ENCODE data around the gene ADCY6. TPM values are rescaled to one million over a fixed set of nuclear protein-coding genes. Genes with fewer than 3 reads are reported as not detected.

ADCY6 gene
- total RNA-seq, 1 experiment from 2014 or later = 48.3 TPM

GRCh38 chr12:48767047-48767446 is 21.8 kb downstream of the ADCY6 start:
- Histone ChIP-seq H3K4me1 (replicated peaks; ENCODE audit: insufficient read depth) (peaks cover 17% of the 10 kb centered on the region), H4K20me1 (ENCODE audit: insufficient read depth) (no peaks in the 10 kb centered on the region), H3K27ac (no peak overlapping the region), H3F3A (ENCODE audit: insufficient read depth, low read depth) (peaks cover 22% of the 10 kb centered on the region; the same call in 1 of the 2 replicates), H2AFZ (no peak overlapping the region), H3K4me3 (no peak overlapping the region), H3K27me3 (ENCODE audit: insufficient read depth, low read depth) (no peaks in the 10 kb centered on the region), H3K36me3 (ENCODE audit: low read depth) (0 out of 2 replicates have a peak, but pooled peaks cover 10% of the 10 kb centered on the region), H3K79me2 (ENCODE audit: low read depth) (no peaks in the 10 kb centered on the region), H3K4me2 (no peak overlapping the region), H3K9me3 (ENCODE audit: insufficient read depth, low read depth) (no peaks in the 10 kb centered on the region), H3K9me2 (ENCODE audit: insufficient read depth) (no peaks in the 10 kb centered on the region)
- BruUV-seq (replicated peaks) = no TSS peak
- ChIA-PET CTCF (no interaction called here), POLR2A (ENCODE audit: unreplicated experiment) (no interaction called here)
- TF ChIP-seq EZH2 (IDR thresholded peaks at IDR 0.05; ENCODE audit: low read depth) (no peak), CTCF (conservative IDR thresholded peaks at IDR 0.05) (no peak)
- DNase-seq = no peak
- intact Hi-C loops (cut with micrococcal nuclease; ENCODE audit: unreplicated experiment) = no loop called here

GRCh38 chr12:48765753-48766162 is 23.1 kb downstream of the ADCY6 start:
- no peak overlapping the region for H3K4me2 ChIP-seq
- H3K4me3 ChIP-seq = no peak overlapping the region
- H3K36me3 ChIP-seq (ENCODE audit: low read depth) = 0 out of 2 replicates have a peak, but pooled peaks cover 2% of the 10 kb centered on the region
- H3K79me2 ChIP-seq (ENCODE audit: low read depth) = no peaks in the 10 kb centered on the region
- no peaks in the 10 kb centered on the region for H3K9me3 ChIP-seq (ENCODE audit: insufficient read depth, low read depth)
- peaks cover 22% of the 10 kb centered on the region; the same call in 1 of the 2 replicates for H3F3A ChIP-seq (ENCODE audit: insufficient read depth, low read depth)
- no peak overlapping the region for H3K27ac ChIP-seq
- H2AFZ ChIP-seq = no peak overlapping the region
- no peak for DNase-seq
- intact Hi-C loops (cut with micrococcal nuclease; ENCODE audit: unreplicated experiment) = no loop called here
- ChIA-PET CTCF (interaction anchor here (0.6 kb wide), 1 partner anchor 25 kb away, joined by 3 read pairs; no protein-coding TSS in a partner anchor), POLR2A (ENCODE audit: unreplicated experiment) (no interaction called here)
- BruUV-seq (replicated peaks) = no TSS peak
- no peaks in the 10 kb centered on the region for H4K20me1 ChIP-seq (ENCODE audit: insufficient read depth)
- no peak for TF ChIP-seq CTCF (conservative IDR thresholded peaks at IDR 0.05)
- no peak for TF ChIP-seq EZH2 (IDR thresholded peaks at IDR 0.05; ENCODE audit: low read depth)
- H3K9me2 ChIP-seq (ENCODE audit: insufficient read depth) = no peaks in the 10 kb centered on the region
- H3K4me1 ChIP-seq (replicated peaks; ENCODE audit: insufficient read depth) = peaks cover 17% of the 10 kb centered on the region
- no peaks in the 10 kb centered on the region for H3K27me3 ChIP-seq (ENCODE audit: insufficient read depth, low read depth)

GRCh38 chr12:48764521-48764920 is 24.4 kb downstream of the ADCY6 start:
- intact Hi-C loops (cut with micrococcal nuclease; ENCODE audit: unreplicated experiment) = no loop called here
- TF ChIP-seq CTCF (conservative IDR thresholded peaks at IDR 0.05) (no peak), EZH2 (IDR thresholded peaks at IDR 0.05; ENCODE audit: low read depth) (no peak)
- ChIA-PET CTCF (no interaction called here), POLR2A (ENCODE audit: unreplicated experiment) (interaction anchor here (0.5 kb wide), 1 partner anchor 383 kb away, joined by 9 read pairs; no protein-coding TSS in a partner anchor)
- Histone ChIP-seq H3K4me1 (replicated peaks; ENCODE audit: insufficient read depth) (peaks cover 17% of the 10 kb centered on the region), H3K4me3 (no peak overlapping the region), H3K79me2 (ENCODE audit: low read depth) (no peaks in the 10 kb centered on the region), H3F3A (ENCODE audit: insufficient read depth, low read depth) (peaks cover 22% of the 10 kb centered on the region; the same call in 1 of the 2 replicates), H3K36me3 (ENCODE audit: low read depth) (no peaks in the 10 kb centered on the region), H3K4me2 (peak overlapping the region; percentile 46), H3K9me2 (ENCODE audit: insufficient read depth) (no peaks in the 10 kb centered on the region), H3K9me3 (ENCODE audit: insufficient read depth, low read depth) (no peaks in the 10 kb centered on the region), H4K20me1 (ENCODE audit: insufficient read depth) (no peaks in the 10 kb centered on the region), H3K27ac (peak overlapping the region; percentile 33; the same call in 1 of the 2 replicates), H3K27me3 (ENCODE audit: insufficient read depth, low read depth) (no peaks in the 10 kb centered on the region), H2AFZ (no peak overlapping the region)
- peak; percentile 70 to 91 for DNase-seq
- BruUV-seq (replicated peaks) = no TSS peak
